Gastrocnemius medialis (tissue), 4 donors: ENCODE results near the gene VPS39.

Source experiments
- POLR2A ChIP-seq, 2 donors: fragments of 450-650 bp; IDR thresholded peaks; one replicate each; pipeline ENCODE4 v1.6.1; 2017; ENCODE audit warnings: antibody characterized with exemption in 2 of 2, mild to moderate bottlenecking in 2 of 2, moderate library complexity in 2 of 2
- TF ChIP-seq, protein P1 (sequence below), 5 experiments: fragments of 450-650 bp in 3 of 5; fragments of 200-600 bp in 2 of 5; sonication (generic) in 2 of 5; IDR thresholded peaks in 4 of 5; conservative IDR thresholded peaks in 1 of 5; 1 replicate in 4 of 5; 2 replicates in 1 of 5; pipeline ENCODE4 v1.5.1; 2016 to 2019; ENCODE audit warnings: antibody characterized with exemption in 5 of 5, mild to moderate bottlenecking in 3 of 5, moderate library complexity in 3 of 5

DNA sequence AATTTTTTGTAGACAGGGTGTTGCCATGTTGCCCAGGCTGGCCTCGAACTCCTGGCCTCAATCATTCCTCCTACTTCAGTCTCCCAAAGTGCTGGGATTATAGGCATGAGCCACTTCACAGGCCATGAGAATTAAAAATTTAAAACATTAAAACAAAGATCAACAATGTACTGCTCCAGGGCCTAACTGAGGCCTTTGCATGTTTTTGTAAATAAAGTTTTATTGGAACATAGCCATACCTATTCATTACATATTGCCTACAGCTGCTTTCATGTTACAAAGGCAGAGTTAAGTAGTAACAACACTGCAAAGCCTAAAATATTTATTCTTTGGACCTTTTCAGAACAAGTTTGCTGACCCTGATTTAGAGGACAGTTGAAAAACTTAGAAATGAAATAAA, 9.6 kb downstream of the VPS39 start:
- TF ChIP-seq, protein P1, sequence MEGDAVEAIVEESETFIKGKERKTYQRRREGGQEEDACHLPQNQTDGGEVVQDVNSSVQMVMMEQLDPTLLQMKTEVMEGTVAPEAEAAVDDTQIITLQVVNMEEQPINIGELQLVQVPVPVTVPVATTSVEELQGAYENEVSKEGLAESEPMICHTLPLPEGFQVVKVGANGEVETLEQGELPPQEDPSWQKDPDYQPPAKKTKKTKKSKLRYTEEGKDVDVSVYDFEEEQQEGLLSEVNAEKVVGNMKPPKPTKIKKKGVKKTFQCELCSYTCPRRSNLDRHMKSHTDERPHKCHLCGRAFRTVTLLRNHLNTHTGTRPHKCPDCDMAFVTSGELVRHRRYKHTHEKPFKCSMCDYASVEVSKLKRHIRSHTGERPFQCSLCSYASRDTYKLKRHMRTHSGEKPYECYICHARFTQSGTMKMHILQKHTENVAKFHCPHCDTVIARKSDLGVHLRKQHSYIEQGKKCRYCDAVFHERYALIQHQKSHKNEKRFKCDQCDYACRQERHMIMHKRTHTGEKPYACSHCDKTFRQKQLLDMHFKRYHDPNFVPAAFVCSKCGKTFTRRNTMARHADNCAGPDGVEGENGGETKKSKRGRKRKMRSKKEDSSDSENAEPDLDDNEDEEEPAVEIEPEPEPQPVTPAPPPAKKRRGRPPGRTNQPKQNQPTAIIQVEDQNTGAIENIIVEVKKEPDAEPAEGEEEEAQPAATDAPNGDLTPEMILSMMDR (IDR thresholded peaks at IDR 0.05 in 4 of 5, conservative IDR thresholded peaks at IDR 0.05 in 1 of 5): no peak
- TF ChIP-seq POLR2A (IDR thresholded peaks at IDR 0.05): no peak
